Activated CD4-positive, alpha-beta T cell treated with anti-CD3 and anti-CD28 coated beads, Interleukin-10, Interleukin-2, amounts not matched to agents 100 ng/mL and 50 ng/mL, durations not matched to agents 16 hours and 8 hours (primary cell): ENCODE data around the gene GAB2.
"Not testable (repeated sequence)": the region's sequence is repeated elsewhere in the genome, so short reads cannot be mapped to it uniquely, and the experiment has no call there.

Experiments
- DNase-seq: peaks from one replicate; pipeline ENCODE4 v3.0.0-alpha.2; 2020

The GAB2 gene

DNA sequence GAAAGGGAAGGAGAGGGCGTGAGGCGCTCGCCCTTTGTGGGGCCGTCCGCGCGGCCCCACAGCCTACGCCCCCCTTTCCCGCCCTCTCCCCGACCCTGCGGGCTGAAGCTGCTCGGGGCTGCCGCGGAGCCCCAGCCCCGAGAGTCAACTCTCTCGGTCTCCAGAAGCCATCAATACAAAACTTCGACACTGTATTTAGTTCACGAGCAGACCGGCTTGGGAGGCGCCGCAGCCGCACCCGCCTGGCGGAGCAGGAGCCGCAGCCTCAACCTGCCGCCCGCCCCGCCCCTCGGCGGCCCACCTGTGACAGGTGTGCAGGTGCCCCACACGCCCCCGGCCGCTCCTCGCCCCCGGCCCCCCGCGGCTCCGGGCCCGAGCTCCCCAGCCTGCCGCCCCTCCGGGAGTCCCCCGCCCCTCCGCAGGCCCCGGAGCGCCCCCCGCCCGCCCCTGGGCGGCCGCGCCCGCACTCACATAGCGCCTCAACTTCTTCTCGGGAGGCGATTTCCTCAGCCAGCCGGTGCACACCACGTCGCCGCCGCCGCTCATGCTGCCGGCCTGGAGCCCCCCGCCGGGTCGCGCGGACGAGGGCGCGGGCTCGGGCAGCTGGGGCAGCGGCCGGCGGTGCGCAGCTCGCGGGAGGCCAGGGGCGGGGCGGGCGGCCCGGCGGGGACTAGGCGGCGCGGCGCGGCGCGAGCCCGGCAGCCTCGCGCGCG lies at the start of gene GAB2:
TSS of gene GAB2 (minus strand) at position 646 of the 713 bp plus-strand sequence. CDS start at position 546, 100 bp downstream.
- DNase-seq, result no peak

GRCh38 chr11:78467370-78467769 lies 49.8 kb upstream of the GAB2 start:
- DNase-seq, result no peak

DNA sequence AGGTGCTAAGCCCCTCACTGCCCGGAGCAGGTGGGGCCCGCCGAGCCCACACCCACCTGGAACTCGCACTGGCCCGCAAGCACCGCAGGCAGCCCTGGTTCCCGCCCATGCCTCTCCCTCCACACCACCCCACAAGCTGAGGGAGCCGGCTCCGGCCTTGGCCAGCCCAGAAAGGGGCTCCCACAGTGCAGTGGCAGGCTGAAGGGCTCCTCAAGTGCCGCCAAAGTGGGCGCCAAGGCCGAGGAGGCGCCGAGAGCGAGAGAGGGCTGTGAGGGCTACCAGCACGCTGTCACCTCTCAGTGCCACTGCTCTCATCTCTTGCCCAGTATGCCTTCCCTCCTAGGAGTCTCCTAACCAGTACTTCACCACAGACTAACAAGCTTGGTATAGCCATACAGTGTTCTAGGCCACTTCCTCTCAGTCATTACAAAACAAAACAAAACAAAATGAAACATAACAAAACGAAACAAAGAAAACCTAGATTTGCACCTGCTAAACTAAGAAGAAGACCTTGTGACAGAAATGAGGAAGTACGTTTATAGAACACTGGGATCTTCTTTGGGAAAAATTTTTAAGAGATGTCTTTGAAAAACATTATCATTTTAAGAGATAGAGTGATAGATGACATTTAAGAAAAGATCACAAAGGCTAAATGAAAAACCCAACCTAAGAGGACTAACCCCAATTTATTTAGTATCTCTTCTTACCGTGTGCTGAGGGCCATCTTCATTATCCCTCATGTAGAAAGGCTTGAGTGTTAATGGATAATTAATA lies 47.7 kb upstream of the GAB2 start:
- peak; percentile 89 for DNase-seq

- DNase-seq, result not testable (repeated sequence)
These were observed 47.2 kb upstream of the GAB2 start for GRCh38 chr11:78464787-78465168.

GRCh38 chr11:78460471-78460870 lies 42.9 kb upstream of the GAB2 start:
- peak; percentile 55 for DNase-seq

DNA sequence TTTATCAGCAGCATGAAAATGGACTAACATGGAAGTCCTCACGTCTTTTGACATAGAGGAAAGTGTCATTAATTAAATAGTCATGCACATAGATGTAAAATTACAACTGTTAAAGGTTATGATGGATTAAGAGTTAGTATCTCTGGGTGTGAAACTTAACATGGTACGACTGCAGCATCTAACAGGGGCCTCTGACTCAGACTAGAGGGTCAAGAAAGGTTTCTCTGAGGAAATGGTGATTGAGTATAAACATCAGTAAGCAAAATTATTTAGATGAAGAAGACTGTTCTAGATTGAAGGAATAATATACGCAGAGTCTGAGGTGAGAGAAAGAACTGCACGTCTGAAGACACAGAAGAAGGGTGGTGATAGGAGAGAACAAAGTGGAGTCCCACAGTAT lies 42.1 kb upstream of the GAB2 start:
- DNase-seq, result no peak

- DNase-seq, result no peak
These were observed 39.8 kb upstream of the GAB2 start for GRCh38 chr11:78457448-78457847.

DNA sequence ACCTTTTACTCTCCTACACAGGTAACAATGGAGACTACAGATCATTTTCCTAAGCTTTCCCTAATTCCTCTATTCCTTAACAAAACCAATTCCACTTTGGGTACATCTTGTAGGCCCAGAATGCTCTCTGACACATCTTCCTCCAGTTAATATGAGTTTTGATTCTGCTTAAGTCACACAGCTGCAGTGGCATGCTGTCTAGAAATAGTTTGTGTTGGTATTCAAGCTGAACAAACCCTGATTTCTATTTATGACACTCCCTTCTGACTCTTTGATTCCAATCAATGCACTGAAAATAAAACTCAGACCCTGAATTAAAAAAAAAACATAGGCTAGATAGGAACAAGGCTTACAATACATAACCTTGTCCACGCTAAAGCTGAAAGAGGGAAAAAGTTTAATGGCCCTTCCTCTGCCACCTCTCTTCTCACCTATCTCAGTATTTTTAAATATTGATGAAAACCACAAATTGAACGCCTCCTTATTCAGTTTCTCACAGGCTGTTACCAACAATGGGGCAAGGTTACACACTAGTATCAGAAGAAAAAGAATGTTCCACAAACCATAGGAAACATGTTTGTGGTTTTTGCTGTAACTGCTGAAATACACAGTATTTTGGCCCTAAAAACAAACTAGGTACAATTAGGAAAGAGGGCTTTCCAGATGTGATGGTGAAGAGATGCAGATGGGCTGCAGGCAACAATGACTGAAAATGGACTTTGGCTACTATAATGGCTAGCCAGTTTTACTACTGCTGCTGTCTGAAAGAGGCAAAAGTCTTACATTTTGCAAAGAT lies 35.7 kb upstream of the GAB2 start:
- DNase-seq, result peak; percentile 13

GRCh38 chr11:78451371-78452150 lies 33.9 kb upstream of the GAB2 start:
- DNase-seq, result no peak

GRCh38 chr11:78450866-78451265 lies 33.2 kb upstream of the GAB2 start:
- DNase-seq, result no peak

- no peak for DNase-seq
These were observed 32.2 kb upstream of the GAB2 start for GRCh38 chr11:78449866-78450265.

DNA sequence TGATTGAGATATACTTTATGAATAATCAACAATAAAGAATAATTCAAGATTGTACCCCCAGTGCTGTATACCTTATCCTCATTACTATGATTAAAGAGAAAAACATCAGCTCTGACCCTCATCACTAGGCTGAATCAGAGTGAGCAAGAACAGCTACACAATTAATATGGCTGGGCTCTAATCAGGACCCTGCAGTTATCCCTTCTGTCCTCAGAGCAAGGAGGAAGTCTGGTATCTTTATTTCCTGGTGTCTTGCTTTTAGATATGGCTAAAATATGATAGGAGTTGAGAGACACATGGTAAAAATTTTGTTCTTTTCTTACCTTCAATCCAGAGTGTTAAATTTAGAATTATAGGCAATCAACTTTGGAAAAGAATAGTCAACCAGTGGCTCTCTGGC lies 28.6 kb upstream of the GAB2 start:
- DNase-seq, result no peak

DNA sequence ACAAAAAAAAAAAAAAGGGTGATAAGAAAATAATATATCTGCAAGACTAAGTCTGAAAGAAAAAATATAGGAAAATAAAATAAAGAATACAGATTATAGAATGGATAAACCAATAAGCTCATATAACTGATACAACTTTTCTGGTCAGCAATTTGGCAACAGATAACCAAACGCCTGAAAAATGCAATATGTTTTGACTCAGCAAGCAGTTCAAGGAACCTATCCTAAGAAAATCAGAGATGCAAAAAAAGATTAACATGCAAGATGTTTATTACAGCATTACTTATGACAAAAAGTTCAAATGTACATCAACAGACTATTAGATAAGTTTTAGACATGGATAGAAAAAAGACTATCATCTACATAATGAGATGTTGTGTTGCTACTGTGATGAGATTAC lies 27.1 kb upstream of the GAB2 start:
- DNase-seq, result no peak

DNA sequence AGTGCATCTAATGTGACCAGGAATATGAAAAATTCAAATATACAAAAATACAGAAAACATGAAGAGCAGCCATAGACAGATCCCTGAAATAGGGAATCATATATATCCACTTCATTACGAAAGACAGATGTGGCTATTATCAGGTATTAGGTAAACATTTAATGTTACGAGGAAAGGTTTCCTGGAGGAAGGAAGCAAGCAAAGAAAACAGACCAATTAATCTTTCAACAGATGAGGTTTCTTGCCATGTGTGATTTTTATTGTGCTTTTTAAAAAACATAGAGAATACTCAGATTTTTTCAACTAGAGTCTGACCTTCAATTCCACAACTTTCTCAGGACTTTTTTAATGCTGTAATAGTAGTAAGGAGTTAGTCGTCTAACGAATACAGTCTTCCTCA lies 24.3 kb upstream of the GAB2 start:
- DNase-seq, result no peak

- no peak for DNase-seq
These were observed 20.8 kb upstream of the GAB2 start for GRCh38 chr11:78438298-78438975.

DNA sequence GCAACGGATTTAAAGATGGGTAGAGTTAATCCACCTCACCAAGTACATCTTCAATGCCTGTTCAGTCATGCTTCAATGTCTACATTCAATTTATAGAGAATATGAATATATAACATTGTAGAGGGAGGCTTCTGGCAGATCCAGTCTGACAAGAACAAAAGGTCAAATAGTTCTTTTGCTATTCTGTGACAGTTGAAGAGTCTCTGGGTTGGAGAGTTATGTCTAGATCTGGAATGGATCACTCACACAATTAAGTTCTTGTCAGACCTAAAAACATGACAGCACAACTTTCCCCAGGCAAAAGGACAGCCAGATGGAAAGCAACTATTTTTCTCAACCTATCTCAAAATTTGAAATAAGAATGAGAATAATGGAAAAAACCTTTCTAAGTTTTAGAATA lies 15.3 kb upstream of the GAB2 start:
- no peak for DNase-seq

DNA sequence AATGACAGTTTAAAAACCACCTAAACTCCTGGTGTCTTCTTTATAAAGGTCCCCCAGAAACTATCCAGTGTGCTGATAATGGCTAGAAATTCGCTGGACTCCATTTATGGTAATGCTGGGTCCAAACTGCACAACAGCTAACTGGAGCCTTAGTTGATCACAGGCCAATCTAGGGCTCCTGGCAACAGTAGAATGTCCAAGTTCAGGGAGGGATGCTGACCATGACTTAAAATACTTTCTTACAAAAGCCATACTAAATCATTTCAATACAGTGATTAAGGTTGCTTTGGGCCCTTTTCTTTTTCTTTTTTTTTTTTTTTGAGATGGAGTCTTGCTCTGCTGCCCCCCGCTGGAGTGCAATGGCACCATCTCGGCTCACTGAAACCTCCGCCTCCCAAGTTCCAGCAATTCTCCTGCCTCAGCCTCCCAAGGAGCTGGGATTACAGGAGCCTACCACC lies 14.5 kb upstream of the GAB2 start:
- DNase-seq, result no peak

DNA sequence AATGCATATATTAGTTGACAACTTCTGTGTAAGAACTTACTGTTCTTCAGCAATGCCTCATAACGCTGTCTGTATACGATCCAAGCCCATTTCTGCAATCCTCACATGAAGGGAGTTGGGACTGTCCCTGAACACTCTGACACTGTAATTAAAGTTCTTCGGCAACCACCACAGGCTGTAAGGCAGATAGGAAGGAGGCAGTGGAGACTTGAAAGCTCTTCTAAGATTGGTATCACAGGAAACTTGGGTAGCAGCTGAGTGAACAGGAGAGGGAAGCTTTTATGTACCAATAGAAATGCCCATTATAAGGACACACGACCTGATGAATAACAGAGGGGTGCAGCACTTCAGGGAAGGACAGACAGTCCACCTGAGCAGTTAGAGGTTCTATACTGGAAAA lies 12.0 kb upstream of the GAB2 start:
- DNase-seq, result peak; percentile 39

DNA sequence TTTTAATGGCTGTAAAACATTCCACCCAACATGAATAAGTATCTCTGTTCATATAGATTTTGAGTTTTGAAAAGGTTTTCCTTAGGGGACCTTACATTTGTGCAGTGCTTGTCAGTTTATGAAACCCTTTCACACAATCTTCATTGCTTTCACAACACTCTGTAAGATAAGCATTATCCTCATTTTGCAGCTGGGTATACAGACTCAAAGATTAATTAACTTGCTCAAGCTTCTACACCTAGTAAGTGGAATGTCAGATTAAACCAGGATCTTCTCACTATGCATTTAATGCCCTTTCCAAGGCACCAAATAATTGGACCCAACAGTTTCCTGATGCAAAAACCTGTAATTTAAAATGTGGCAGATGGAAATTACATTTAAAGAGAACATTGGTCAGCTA lies 11.6 kb upstream of the GAB2 start:
- no peak for DNase-seq

- no peak for DNase-seq
These were observed 11.2 kb upstream of the GAB2 start for GRCh38 chr11:78428773-78429172.

DNA sequence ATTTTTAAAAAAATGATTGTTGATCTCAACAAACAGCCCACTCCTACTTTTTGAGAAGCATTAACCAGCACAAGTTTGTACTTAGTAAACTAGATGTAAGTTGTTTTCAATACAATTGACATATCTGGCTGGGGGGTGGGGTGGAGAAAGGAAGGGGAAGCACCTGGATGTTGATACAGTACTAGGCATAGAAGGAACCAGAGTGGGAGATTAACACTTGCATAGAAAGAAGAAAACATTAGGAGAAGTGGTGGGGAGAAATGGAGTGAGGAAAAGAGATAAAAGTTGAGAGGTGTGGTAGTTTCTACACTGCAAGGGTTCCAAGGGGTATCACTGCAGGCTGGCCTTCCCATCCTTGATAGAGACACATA lies 10.6 kb upstream of the GAB2 start:
- no peak for DNase-seq

DNA sequence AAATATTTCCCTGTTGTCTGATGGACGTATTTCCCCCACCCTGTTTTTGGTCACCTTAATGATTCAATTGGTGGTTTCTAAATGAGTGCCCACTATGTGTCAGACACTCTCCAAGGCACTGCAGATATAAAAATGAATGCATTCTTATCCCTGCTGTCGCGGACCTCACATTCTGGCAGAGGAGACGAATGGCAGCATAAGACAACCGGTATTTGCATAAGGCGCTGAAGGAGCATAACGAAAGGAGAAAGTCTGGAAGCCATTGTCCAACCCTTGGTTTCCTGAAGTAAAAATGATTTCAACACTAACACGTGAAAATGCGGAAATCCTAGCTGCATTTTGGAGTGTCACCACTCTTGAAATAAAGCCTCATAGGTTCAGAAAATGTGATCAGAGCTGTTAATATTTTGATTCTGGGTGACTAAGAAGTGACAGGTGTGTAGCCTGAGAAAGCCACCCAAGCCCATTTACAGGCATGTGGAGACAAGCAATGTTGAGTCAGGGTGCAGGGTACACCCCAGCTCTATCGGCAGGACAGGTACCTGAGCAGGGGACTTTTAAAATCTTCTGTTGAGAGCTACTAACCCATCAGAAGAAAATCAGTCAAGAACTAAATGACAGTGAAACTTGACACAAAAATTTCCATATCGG lies 10.1 kb upstream of the GAB2 start:
- peak; percentile 75 for DNase-seq
